Measurements from ENCODE around the gene CDC42BPB.

GRCh38 chr14:103030741-103031565 is 26.4 kb downstream of the CDC42BPB start:
- TF ChIP-seq ZNF274 (IDR thresholded peaks at IDR 0.05; ENCODE audit: low read length) (no peak), ZNF274 (tag by site-specific recombination; IDR thresholded peaks at IDR 0.05; ENCODE audit: borderline replicate concordance) (no peak), ZNF416 (tag by site-specific recombination; IDR thresholded peaks at IDR 0.05) (no peak), ZSCAN5A (tag by site-specific recombination; IDR thresholded peaks at IDR 0.05) (no peak), CTCF (tag by site-specific recombination; IDR thresholded peaks at IDR 0.05) (no peak), EGR2 (tag by site-specific recombination; IDR thresholded peaks at IDR 0.05; ENCODE audit: low read depth) (no peak), ZNF354C (tag by site-specific recombination; IDR thresholded peaks at IDR 0.05; ENCODE audit: borderline replicate concordance, low read depth) (no peak), YY2 (tag by site-specific recombination; IDR thresholded peaks at IDR 0.05) (no peak), REST (tag by site-specific recombination; IDR thresholded peaks at IDR 0.05) (no peak), ZXDB (tag by site-specific recombination; IDR thresholded peaks at IDR 0.05) (no peak), PATZ1 (tag by site-specific recombination; IDR thresholded peaks at IDR 0.05) (no peak), ZBTB49 (tag by site-specific recombination; IDR thresholded peaks at IDR 0.05; ENCODE audit: low read depth) (no peak), ZEB2 (tag by site-specific recombination; IDR thresholded peaks at IDR 0.05) (no peak)
